Spleen (tissue), 7 donors: Measurements from ENCODE around the gene UBALD2.

Source experiments
- CTCF ChIP-seq, 11 experiments: fragments of 200-600 bp in 7 of 11; fragments of 450-650 bp in 4 of 11; sonication (generic) in 4 of 11; IDR thresholded peaks in 8 of 11; conservative IDR thresholded peaks in 3 of 11; 1 replicate in 7 of 11; 2 replicates in 4 of 11; pipeline versions ENCODE4 v1.4.0 to v1.8.0; 2016 to 2021; ENCODE audit warnings: antibody characterized with exemption in 11 of 11, inconsistent platforms in 4 of 11, mild to moderate bottlenecking in 1 of 11
- POLR2AphosphoS5 ChIP-seq, 3 donors: sonication (generic); formaldehyde crosslinking; IDR thresholded peaks; one replicate each; pipeline ENCODE4 v1.5.1; 2017; ENCODE audit warnings: antibody characterized with exemption in 3 of 3
- donor health status: DM: no; HTN: no; CAD: no; lungs with moderate emphysema.
- donor health status: DM: no; HTN: no; CAD: no.
- donor health status: DM: no; HTN: no; CAD: no.

GRCh38 chr17:76281573-76282371 is 16.6 kb downstream of the UBALD2 start:
- no peak for TF ChIP-seq CTCF (IDR thresholded peaks at IDR 0.05 in 8 of 11, conservative IDR thresholded peaks at IDR 0.05 in 3 of 11)
- peak in 1 of 3 donors; percentile 8 for TF ChIP-seq POLR2AphosphoS5 (IDR thresholded peaks at IDR 0.05)
